Muscle of arm (tissue), 12 donors: ENCODE measurements around the gene XYLT2. TPM values are rescaled to one million over a fixed set of nuclear protein-coding genes. Genes with fewer than 3 reads are reported as not detected.
"Not testable (repeated sequence)": the region's sequence is repeated elsewhere in the genome, so short reads cannot be mapped to it uniquely, and the experiment has no call there.

Source experiments
- DNase-seq: peaks from one replicate; pipeline ENCODE4 v3.0.0-alpha.2; 2013
- polyA plus RNA-seq, 12 donors: library from polyadenylated mRNA; unstranded; fragments of 120-200 nt; gene quantifications; one replicate each; pipeline ENCODE4 v1.2.1, GENCODE V29; 2013; ENCODE audit not compliant: insufficient read length in 12 of 12

Gene XYLT2
- polyA plus RNA-seq, 12 donors: 15.5 to 337 (median 20.0) TPM

DNA sequence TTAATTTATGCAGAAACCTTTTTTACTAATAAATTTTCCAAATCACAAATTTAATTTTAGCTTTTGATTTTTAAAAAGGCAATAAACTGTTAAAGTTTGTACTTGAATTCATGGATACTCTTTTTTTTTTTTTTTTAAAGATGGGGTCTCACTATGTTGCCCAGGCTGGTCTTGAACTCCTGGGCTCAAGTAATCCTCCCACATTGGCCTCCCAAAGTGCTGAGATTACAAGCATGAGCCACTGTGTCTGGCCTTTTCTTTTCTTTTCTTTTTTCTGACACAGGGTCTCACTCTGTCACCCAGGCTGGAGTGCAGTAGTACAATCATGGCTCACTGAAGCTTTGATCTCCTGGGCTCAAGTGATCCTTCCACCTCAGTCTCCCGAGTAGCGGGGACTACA is 29.3 kb upstream of the XYLT2 start:
- DNase-seq: not testable (repeated sequence)

DNA sequence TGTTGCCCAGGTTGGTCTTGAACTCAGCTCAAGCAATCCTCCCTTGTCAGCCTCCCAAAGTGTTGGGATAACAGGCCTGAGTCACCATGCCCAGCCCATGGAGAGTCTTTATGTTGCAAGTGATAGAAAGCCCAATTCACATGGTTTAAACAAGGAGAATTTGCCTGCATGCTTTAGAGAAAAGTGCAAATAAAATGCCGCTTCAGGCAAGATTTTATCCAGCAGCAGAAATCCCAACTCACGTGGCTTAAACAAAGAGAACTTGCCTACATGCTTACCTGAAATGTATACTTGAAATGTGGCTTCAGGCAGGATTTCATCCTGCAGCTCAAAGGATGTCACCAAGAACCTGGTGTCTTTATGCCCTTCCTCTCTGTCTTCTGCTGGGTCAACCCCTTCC is 28.8 kb upstream of the XYLT2 start:
- DNase-seq: no peak

DNA sequence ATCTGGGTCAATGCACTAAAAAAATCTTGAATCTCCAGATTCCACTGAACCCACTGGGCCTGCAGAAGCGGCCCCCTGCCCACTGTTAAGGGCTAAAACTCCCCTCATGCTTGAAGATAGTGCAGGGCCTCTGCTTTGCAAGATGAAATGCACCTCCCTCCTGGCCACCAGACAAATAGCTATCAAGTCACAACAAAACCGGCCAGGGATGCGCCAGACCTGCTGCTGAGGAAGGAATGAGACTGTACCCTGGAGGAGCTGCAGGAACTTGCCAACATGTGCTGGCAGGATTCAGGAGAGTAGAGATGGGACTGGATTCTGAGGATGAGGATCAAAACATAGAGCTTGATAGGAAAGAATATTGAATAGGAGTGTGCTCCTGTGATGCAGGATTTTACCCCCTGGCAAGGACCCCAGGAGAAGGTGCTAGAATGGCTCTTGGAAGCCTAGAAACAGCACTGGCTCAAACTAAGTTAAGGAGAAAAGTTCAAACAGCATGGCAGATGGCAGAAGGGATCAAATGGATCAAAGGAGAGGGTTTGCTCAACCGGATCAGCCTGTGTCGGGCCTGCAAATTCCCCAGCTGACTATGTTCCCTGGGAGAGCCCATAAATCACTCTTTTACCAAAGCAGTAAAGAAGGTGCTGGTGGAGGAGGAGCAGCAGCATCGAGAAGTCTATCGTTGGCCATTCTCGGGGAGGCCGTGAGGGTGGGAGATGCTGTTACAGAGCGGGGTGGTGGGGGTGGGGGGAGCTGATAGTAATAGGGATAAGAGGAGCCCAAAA is 27.2 kb upstream of the XYLT2 start:
- no peak for DNase-seq

DNA sequence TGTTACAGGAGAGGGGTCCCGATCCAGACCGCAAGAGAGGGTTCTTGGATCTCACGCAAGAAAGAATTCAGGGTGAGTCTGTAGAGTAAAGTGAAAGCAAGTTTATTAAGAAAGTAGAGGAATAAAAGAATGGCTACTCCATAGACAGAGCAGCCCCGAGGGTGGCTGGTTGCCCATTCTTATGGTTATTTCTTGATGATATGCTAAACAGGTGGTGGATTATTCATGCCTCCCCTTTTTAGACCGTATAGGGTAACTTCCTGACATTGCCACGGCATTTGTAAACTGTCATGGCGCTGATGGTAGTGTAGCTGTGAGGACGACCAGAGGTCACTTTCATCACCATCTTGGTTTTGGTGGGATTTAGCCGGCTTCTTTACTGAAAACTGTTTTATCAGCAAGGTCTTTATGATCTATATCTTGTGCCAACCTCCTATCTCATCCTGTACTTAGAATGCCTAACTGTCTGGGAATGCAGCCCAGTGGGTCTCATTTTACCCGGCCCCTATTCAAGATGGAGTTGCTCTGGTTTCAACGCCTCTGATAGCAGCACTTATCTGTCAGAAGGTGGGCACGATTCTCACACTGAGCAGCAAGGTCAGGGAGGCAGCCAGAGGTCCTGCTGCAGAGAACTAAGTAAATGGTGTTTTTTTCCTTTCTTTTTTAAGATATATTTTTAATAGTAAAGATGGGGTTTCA is 26.5 kb upstream of the XYLT2 start:
- no peak for DNase-seq

DNA sequence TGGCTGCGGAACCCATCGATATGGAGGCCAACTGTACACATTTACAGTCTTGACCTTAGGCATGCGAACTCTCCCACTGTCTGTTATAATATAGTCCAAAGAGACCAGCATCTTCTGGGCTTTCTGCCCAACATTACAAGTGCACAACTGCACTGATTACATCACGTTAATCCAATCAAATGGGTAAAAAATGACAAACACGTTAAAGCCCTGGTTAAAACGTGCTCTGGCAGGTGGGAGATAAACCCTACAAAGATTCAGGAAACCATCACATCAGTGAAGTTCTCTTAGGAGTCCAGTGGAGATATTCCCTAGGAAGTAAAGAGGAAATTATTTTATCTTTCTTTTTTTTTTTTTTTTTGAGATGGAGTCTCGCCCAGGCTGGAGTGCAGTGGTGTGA is 23.7 kb upstream of the XYLT2 start:
- no peak for DNase-seq

DNA sequence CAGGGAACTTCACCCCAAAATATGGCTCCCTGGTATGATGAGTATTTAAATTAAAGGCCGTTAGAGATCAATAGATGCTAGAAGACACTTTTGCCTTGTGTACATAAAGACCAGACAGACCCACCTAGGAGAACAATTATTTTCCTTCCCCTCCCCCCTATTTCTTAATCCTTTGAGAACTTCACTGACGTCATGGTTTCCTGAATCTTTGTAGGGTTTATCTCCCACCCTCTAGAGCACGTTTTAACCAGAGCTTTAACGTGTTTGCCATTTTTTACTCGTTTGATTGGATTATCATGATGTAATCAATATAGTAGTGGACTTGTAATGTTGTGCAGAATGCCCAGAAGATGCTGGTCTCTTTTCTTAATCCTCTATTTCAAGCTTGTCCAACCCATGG is 22.9 kb upstream of the XYLT2 start:
- DNase-seq: no peak

DNA sequence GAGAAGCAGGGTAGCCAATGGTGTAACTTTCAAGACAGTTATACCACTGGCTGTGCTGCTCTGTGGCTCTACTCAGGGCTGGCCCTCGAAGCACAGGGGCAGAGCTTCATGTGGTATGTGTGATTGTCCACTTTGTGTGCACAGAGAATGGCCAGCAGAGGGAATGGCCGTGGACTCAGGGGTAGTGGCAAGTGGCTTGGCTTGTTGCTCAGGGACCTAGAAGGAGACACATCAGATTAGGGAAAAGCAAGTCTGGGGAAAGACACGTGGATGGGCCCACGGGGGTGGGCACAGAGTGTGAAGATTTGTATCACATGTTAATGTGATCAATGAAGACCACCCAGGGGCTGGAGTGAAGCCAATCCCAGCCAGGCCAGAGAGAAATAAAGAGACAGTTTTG is 20.0 kb upstream of the XYLT2 start:
- no peak for DNase-seq

DNA sequence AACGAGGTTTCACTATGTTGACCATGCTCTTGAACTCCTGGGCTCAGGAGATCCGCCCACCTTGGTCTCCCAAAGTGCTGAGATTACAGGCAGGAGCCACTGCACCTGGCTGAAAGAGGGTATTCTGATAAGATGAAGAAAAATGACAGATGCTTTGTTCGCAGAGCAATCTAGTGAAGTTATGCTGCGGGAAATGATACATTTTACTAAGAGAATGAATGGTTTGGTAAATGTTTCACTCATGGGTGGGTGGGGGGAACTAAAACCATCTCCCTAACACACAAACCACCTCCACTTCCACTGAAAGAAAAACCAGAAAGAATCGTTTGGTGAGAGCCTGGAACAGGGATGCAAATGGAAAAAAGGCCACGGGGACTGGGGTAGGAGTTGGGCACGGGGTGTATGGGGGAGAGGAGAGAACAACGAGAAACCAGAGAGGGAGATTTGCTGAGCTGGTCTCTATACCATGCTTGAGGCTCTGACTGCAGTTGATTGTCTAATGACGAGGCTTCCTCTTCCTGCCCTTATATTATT is 19.0 kb upstream of the XYLT2 start:
- DNase-seq: no peak

DNA sequence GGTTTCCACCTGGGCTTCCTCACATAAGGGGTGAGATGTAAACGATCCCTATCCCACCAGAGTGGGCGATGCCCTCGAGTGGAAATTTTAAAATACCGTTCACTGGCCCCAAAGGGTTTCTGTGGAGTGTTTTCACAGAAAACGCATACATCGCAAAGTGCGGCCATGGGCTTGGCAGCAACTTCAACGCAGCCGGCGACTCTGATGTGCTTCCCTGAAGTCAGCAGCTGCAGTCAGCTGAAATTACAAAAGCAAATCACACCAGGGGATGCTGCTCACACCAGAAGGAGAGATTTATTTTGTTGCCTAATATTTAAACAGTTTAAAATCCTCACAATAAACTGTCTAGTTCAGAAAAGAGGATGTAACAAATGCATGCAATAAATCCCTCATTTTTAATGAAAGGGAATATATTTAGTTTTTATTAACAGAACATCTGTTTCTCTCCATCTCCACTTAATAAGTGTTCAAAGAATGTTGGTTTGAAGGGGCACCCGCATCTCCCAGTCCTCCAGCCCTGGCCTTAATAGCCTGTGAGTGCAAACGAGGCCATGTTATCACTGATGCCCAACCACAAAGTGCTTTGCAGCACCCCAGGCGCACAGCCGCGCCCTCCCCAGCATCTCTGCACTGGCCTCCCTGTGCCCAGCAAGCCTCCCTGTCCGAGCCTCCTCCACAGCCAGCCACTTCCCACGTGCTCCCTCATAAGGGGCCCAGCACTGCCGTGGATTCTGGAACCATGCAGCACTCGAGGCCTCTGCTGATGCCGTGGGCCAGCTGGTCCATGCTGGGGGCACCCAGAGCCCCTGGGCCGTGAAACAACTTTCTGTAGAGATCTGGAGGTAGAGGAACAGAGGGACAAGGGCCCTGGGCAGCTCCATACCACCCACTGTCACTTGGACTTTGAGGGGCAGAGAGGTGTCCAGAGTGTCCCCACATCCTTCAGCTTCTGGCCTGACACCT is 17.3 kb upstream of the XYLT2 start:
- no peak for DNase-seq

DNA sequence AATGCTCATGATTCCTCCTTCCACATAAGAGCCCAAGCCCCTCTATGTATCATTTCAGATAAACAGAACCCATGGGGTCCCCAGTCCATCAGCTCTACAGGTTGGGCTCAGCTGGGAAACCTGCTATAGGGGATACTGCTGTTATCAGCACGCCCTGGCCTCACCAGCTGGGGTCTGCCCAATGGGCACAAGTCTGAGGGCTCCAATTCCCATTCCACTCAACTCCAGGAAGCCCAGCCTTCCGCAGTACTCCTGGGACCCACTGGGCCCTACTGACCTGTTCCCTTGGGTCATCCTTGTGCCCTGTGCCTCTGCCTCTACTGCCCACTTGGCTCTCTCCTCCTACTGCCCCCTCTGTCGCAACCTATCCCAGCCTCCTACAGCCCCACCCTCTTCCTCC is 16.2 kb upstream of the XYLT2 start:
- DNase-seq: no peak

DNA sequence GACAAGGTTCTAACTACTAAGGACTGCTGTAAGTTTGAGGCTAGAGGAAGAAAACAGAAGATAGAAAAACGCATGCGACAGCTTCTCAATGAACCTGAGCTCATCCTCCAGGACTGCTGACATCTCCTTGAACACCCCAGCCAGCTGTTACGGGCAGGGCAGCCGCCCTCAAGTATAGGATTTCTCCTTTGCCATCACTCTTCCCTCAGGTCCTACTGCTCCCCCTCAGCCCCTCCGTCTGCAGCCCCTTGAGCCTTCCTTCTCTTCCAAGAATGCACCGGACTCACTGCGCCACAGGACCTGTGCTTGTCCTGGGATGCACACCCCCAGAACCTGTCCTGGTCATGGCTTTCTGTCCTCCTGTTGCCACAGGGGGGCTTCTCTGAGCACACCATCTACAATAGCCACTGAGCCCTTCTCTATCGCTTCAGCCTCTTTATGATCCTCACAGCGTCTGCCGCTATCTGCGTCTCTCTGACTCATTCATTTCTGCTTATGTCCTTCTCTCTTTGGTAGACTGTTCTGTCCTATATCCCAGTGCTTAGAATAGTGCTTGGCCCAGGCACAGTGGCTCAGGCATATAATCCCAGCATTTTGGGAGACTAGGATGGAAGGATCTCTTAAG is 15.7 kb upstream of the XYLT2 start:
- no peak for DNase-seq

DNA sequence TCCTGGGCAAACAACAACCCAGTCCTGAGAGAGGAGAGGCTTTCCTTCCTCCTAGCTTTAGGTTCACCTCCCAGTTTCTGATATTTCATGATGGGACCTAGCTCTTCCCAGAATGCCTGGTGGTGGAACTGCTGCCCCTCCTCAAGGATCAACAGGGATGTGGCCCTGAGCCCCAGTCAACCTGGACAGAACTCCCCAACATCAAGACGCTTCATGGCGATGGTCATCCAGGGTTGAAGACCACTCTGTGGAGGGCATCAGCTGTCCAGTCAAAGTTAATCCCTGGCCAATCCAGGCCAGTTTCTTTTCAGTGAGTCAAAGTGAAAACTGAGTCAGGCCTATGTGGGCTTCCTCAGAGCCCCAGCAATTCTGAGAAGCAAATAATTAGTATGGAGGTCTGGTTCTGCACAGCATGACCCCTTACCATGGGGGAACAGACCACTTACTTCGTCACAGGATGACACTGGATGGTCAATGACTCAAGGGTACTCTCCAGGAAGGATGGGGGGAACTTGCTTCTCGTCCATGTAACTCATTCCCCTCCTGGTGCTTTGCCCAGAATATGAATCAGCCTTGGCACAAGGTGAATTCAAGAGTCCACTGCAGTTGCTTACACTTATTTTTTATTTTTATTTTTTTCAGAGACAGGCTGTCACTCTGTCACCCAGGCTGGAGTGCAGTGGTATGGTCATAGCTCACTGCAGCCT is 14.7 kb upstream of the XYLT2 start:
- DNase-seq: no peak

DNA sequence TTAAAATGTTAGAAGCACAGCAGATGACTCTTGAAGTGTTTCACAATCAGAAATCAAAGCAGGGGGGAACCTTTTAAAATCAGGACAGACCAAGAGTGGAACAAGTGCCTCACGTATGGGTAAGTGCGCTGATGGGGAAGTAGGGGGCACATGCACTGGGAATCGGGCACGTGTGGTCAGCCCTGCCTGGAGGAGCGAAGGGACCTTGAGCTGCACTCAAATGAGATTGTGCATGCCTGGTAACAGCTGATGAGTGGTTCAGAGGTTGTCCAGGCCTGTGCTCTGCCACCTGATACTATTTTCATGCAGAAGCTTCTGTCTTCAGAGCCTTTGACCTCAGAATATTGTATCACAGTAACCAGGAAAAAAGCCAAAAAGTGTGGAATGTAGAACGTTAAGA is 13.7 kb upstream of the XYLT2 start:
- no peak for DNase-seq

DNA sequence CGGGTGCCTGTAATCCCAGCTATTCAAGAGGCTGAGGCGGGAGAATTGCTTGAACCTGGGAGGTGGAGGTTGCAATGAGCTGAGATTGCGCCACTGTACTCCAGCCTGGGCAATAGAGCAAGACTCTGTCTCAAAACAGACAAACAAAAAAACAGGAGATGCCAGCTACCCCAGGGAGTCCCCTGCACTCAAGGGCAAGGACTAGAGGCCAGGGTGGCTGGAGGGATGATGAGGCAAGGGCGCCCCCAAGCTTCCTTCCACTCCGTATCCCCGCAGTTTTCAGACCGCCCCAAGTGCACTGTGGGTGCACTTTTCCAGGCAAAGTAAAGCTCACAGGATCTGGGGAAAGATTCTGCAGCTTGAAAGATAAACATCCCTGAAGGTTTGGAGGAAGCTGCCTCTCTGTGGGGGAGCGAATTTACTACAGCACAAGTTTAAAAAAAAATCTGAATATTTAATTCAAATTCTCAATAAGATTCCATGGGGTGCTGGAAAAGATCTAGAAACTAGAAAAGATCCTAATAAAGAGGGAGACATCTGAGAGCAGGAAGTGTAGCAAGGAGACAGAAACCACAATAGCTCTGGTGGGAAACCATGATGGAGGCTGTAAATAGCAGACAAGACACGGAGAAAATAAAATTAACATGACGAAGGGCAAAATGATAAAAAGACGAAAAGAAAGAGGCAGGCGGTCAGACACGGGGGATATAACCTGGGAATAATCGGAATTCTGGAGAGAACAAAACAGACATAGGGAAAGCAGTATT is 12.5 kb upstream of the XYLT2 start:
- not testable (repeated sequence) for DNase-seq

DNA sequence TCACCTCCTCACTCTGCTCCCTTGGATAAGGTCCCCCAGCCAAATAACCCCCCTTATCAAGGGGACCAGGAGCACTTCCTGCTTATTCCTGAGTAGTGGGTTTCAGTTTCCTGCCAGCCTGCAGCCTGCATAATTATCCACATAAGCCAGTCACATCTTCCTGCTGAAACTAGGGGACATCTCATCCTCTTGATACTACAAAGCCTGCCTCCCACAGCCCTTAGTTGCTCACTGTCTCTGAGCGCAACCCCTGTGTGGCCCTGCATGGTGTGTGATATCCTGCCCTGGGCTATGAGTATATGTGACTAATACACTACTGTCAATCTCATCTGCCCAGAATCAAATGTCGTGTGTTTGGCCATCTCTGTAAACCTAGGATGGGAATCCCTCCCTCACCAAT is 8.0 kb upstream of the XYLT2 start:
- no peak for DNase-seq

DNA sequence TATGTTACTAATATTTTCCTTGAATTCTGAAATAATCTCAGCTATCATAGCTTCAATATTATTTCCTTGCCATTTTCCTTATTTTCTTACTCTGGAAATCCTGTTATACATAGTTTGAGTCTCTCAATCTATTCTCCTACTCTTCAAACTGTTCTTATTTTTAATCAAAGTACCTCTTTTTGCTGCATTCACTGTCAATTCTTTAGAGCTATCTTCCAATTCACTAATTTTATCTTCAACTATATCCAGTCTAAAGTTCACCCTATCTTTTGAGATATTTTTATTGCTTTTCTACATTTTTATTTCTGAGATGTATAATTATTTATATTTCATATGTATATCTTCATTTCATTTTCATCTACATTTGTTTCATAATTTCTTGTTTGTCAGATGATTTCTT is 7.3 kb upstream of the XYLT2 start:
- no peak for DNase-seq

DNA sequence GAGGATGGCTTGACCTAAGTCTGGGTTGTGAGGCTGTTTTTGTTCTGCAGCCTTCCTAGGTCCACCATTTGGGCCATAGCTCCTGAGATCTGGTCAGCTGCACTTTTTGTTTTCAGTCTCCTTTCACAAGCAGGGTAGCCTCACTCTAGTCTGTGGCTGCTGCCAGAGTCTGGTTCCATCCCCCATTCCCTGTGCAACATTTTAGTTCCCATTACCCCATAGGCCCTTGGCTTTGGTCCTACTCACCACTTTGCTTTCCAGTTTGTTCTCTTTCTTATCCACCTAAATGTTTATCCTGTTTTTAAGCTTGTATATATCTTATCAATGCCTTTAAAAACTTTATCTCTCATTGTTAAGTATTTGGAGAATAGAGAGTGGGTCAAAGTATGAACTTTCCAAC is 6.5 kb upstream of the XYLT2 start:
- DNase-seq: no peak

DNA sequence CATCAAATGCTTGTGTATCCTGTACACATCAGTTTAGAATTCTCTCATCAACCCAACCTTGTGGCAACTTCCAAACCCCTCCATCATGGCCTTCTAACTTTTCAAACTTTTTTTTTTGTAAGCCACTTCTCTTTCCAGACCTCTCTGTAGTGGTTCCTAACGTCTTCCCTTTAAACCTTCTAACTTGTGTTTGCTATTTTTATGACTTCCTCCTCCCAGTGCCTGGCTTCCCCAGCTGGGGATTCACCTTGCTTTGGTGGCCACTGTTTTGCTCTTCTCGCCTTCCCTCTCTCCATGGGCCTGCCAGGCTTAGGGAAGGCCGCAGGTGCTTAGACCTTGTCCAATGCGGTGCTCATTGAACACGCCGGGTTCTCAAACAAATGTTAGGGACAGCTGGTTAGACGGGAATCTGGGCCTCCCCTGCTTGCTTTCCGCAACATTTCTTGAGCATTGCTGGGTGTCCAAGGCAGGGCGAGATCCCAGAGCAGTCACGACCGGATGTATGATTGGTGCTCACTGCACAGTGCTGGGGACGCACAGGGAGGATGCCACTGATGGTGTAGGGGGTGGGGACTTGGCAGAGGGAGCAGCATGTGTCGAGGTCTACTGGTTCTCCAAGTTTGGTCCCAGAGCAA is 1.1 kb upstream of the XYLT2 start:
- DNase-seq: no peak

DNA sequence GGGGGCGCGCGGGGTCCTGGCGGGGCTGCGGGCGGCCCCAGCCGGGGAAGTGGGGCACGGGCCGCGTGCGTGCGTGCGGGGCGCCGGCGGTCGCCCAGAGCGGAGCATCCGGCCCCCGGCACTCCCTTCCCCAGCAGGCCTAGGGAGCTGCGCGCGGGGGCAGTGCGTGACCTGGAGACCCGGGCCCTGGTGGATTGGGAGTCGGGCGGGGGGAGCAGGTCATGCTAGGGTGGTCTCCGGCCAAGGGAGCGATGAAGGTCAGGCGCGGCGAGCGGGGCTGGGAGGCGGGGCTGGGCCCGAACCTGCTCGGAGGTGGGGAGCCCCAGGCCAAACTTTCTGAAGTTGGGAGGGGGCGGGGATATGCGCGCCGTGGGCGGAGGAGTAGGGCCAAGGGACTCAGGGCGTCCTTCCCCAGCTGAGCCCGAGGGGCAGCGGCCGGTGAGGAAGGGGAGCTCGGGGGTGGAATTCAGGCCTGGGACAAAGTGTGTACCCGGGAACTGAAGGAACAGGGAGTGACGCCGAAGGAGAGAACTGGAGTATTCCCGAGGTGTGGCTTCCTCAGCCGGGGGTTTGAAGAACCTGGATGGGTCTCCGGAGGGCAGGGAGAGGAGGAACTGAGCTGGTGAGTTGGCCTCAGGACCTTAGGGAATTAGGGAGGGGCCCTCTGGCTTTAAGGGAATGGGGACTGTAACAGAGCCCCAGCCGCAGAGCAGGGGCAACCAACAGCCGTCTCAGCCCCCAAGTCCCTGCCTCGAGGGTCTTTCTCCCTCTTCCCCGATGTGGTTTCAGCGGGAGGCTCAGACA is 589 bp downstream of the XYLT2 start:
- DNase-seq: peak; percentile 48
